B cell (primary cell): ENCODE measurements around the gene RNF25. TPM values are rescaled to one million over a fixed set of nuclear protein-coding genes. Genes with fewer than 3 reads are reported as not detected.

Experiments used
- ATAC-seq: fragments of 200-7000 bp; cut with Tn5 transposase; one replicate; pipeline ENCODE4 v1.10.0; 2021; ENCODE audit warnings: low read depth, mild to moderate bottlenecking, moderate number of reproducible peaks, moderate library complexity
- CTCF ChIA-PET: fragments of 350-600 bp; sonication (Branson Sonifier 250); formaldehyde crosslinking; loops from one replicate; lab custom pipeline; 2021; ENCODE audit warnings: antibody characterized with exemption, inconsistent platforms; lab: Charles Lee
- POLR2A ChIA-PET: fragments of 350-600 bp; sonication (Branson Sonifier 250); formaldehyde crosslinking; loops from one replicate; lab custom pipeline; 2021; ENCODE audit warnings: antibody characterized with exemption; lab: Charles Lee
- DNase-seq: peaks from one replicate; pipeline ENCODE4 v3.0.0; 2013
- H2AFZ ChIP-seq: 2 replicates; pipeline ENCODE4 v1.6.1; 2012; ENCODE audit warnings: mild to moderate bottlenecking, low read depth, low read length; ENCODE audit not compliant: insufficient read depth, poor library complexity, severe bottlenecking
- H3K27ac ChIP-seq, 2 donors: 1 replicate in 1 of 2; 2 replicates in 1 of 2; pipeline ENCODE4 v1.5.1; 2012 to 2013; ENCODE audit warnings: low read length in 2 of 2, mild to moderate bottlenecking in 2 of 2, moderate library complexity in 1 of 2
- H3K27me3 ChIP-seq, 4 experiments: fragments of 200-600 bp in 1 of 4; sonication (generic) in 1 of 4; replicated peaks in 1 of 4; 1 replicate in 2 of 4; 2 replicates in 2 of 4; pipeline versions ENCODE4 v1.6.1 to v1.7.0; 2013 to 2016; ENCODE audit warnings: low read length in 3 of 4, mild to moderate bottlenecking in 2 of 4, mixed read lengths in 1 of 4, moderate library complexity in 1 of 4; ENCODE audit not compliant: insufficient read depth in 4 of 4, control insufficient read depth in 3 of 4; ENCODE audit errors: control extremely low read depth in 1 of 4
- H3K36me3 ChIP-seq, 2 experiments: replicated peaks in 1 of 2; 1 replicate in 1 of 2; 2 replicates in 1 of 2; pipeline versions ENCODE4 v1.6.1 to v1.7.1; 2013; ENCODE audit warnings: low read length in 1 of 2; ENCODE audit not compliant: insufficient read depth in 2 of 2, control insufficient read depth in 1 of 2; ENCODE audit errors: control extremely low read depth in 1 of 2, extremely low read depth in 1 of 2
- H3K4me1 ChIP-seq, 2 donors: fragments of 200-600 bp in 1 of 2; sonication (generic) in 1 of 2; 1 replicate in 1 of 2; 2 replicates in 1 of 2; pipeline versions ENCODE4 v1.5.1 to v1.6.1; 2013 to 2017; ENCODE audit warnings: low read length in 2 of 2; ENCODE audit not compliant: control insufficient read depth in 2 of 2, insufficient read depth in 2 of 2
- H3K4me2 ChIP-seq: replicated peaks from 2 replicates; pipeline ENCODE3; 2012; ENCODE audit warnings: mild to moderate bottlenecking, low read depth, low read length; ENCODE audit not compliant: poor library complexity, severe bottlenecking
- H3K4me3 ChIP-seq, 5 experiments: fragments of 200-600 bp in 1 of 5; sonication (generic) in 1 of 5; 1 replicate in 3 of 5; 2 replicates in 2 of 5; pipeline versions ENCODE4 v1.5.1 to v1.7.0; 2011 to 2016; ENCODE audit warnings: low read length in 4 of 5, mild to moderate bottlenecking in 4 of 5, low read depth in 2 of 5, control low read depth in 1 of 5, moderate library complexity in 1 of 5; ENCODE audit not compliant: insufficient read depth in 1 of 5; ENCODE audit errors: control extremely low read depth in 1 of 5, extremely low read depth in 1 of 5
- H3K79me2 ChIP-seq: fragments of 200-600 bp; sonication (generic); one replicate; pipeline ENCODE4 v1.6.0; 2016; ENCODE audit warnings: low read length; ENCODE audit not compliant: control insufficient read depth, insufficient read depth
- H3K9ac ChIP-seq: fragments of 200-600 bp; sonication (generic); 2 replicates; pipeline ENCODE4 v1.6.1; 2017; ENCODE audit warnings: mild to moderate bottlenecking, low read length, moderate library complexity
- H3K9me3 ChIP-seq, 3 donors: one replicate each; pipeline versions ENCODE4 v1.6.1 to v1.7.1; 2013; ENCODE audit warnings: low read length in 2 of 3; ENCODE audit not compliant: control insufficient read depth in 2 of 3, insufficient read depth in 1 of 3; ENCODE audit errors: control extremely low read depth in 1 of 3
- H4K20me1 ChIP-seq: 2 replicates; pipeline ENCODE4 v1.6.0; 2012; ENCODE audit warnings: mild to moderate bottlenecking, low read length; ENCODE audit not compliant: insufficient read depth, control insufficient read depth, poor library complexity, severe bottlenecking
- H3K27ac Mint-ChIP-seq: one replicate; pipeline ENCODE4 v1.8.0; 2021; ENCODE audit warnings: mixed read lengths
- H3K27me3 Mint-ChIP-seq: one replicate; pipeline ENCODE4 v1.8.0; 2021; ENCODE audit warnings: mixed read lengths
- H3K4me1 Mint-ChIP-seq: one replicate; pipeline ENCODE4 v1.8.0; 2021; ENCODE audit warnings: mixed read lengths
- H3K4me3 Mint-ChIP-seq: one replicate; pipeline ENCODE4 v1.8.0; 2021; ENCODE audit warnings: mixed read lengths
- H3K9me3 Mint-ChIP-seq: one replicate; pipeline ENCODE4 v1.8.0; 2022; ENCODE audit warnings: mixed read lengths; ENCODE audit not compliant: insufficient read depth
- CTCF ChIP-seq: fragments of 200-600 bp; IDR thresholded peaks from one replicate; pipeline ENCODE4 v1.8.0; 2022; ENCODE audit warnings: antibody characterized with exemption, mild to moderate bottlenecking
- EZH2 ChIP-seq: IDR thresholded peaks from 2 replicates; pipeline ENCODE4 v1.6.1; 2012; ENCODE audit warnings: borderline replicate concordance, low read depth, mild to moderate bottlenecking, moderate library complexity, low read length; ENCODE audit not compliant: insufficient read depth, poor library complexity, severe bottlenecking
- WGBS: methylation state at CpG from one replicate; pipeline ENCODE4 v1.1.5; 2013; ENCODE audit warnings: missing lambda C conversion rate; ENCODE audit not compliant: insufficient coverage; 5-methylcytosine and 5-hydroxymethylcytosine counted together
- intact Hi-C: fragments of 100-400 bp; cut with micrococcal nuclease; formaldehyde crosslinking; loops from one replicate; pipeline ENCODE4 v1.10.0; 2022
- polyA plus RNA-seq: library from polyadenylated mRNA; depleted of rRNA; stranded (reverse); fragments of >200 nt; gene quantifications from 2 replicates; pipeline ENCODE4 v1.2.3, GENCODE V29; 2012
- total RNA-seq, 2 donors: library from RNA; stranded (reverse); fragments of 120-200 nt in 1 of 2; gene quantifications; 1 replicate in 1 of 2; 2 replicates in 1 of 2; pipeline versions ENCODE4 v1.2.3 to v1.2.4, GENCODE V29; 2013 to 2022

Gene RNF25
- total and polyA plus RNA-seq, 2 donors (not counting 1 experiment from before 2014, with no cell fraction given) = 31.7 to 35.6 TPM

GRCh38 chr2:218659988-218660358 lies 11.8 kb downstream of the RNF25 start:
- Histone ChIP-seq H3K4me2 (peak overlapping the region; percentile 84), H3K4me3 (peak overlapping the region; percentile 65 to 93 (median 81)), H3K79me2 (peaks cover 48% of the 10 kb centered on the region), H3K4me1 (peaks cover 12 to 16% of the 10 kb centered on the region in 2 donors), H3K9ac (peak overlapping the region; percentile 90), H3K9me3 (no peaks in the 10 kb centered on the region), H3K27ac (peak overlapping the region; percentile 42 to 77), H2AFZ (peak overlapping the region; percentile 98), H4K20me1 (peaks cover 7% of the 10 kb centered on the region), H3K36me3 (peaks cover 0 to 58% of the 10 kb centered on the region in 2 experiments), H3K27me3 (no peaks in the 10 kb centered on the region)
- H3K4me3 Mint-ChIP-seq = peak overlapping the region; percentile 99
- POLR2A ChIA-PET = interaction anchor here (0.7 to 2.7 kb wide), 6 partner anchors 12 to 263 kb away, joined by 3 to 19 read pairs (median 4); partner anchors contain the start of genes RNF25, STK36 and TTLL4
- WGBS = 17% methylated on average over 8 of the region's 8 CpGs
- intact Hi-C loops = loop anchor here (1.0 to 5.0 kb wide), 6 partner anchors 12 to 728 kb away; partner anchors contain the start of genes AAMP, CNOT9, PNKD and RNF25
- H3K9me3 Mint-ChIP-seq = no peaks in the 10 kb centered on the region
- CTCF ChIA-PET = interaction anchor here (0.5 to 6.3 kb wide), 12 partner anchors 11 to 729 kb away, joined by 3 to 39 read pairs (median 4); partner anchors contain the start of genes RNF25, STK36 and TTLL4
- peak overlapping the region; percentile 95 for H3K27ac Mint-ChIP-seq
- TF ChIP-seq CTCF = no peak
- TF ChIP-seq EZH2 = no peak
- H3K4me1 Mint-ChIP-seq = peaks cover 28% of the 10 kb centered on the region
- ATAC-seq (no peak), DNase-seq (no peak)
- no peaks in the 10 kb centered on the region for H3K27me3 Mint-ChIP-seq
